ENCODE results near the gene ADAM12.

Gene ADAM12

GRCh38 chr10:126085806-126086205 is 302.5 kb downstream of the ADAM12 start:
- Histone ChIP-seq H3K9ac (ENCODE audit: insufficient read length, low read depth) (no peak overlapping the region), H3K4me1 (ENCODE audit: insufficient read depth, insufficient read length) (no peaks in the 10 kb centered on the region), H3K36me3 (ENCODE audit: insufficient read depth, insufficient read length, low read length) (no peaks in the 10 kb centered on the region), H3K27me3 (ENCODE audit: insufficient read depth, insufficient read length) (no peaks in the 10 kb centered on the region), H3K4me3 (ENCODE audit: insufficient read length, low read depth) (no peak overlapping the region), H3K9me3 (ENCODE audit: insufficient read depth, low read length) (no peaks in the 10 kb centered on the region; the same call in 1 of the 2 replicates)
- TF ChIP-seq SUZ12 (IDR thresholded peaks at IDR 0.05; ENCODE audit: extremely low read depth, insufficient read depth, insufficient read length) (no peak), YY1 (IDR thresholded peaks at IDR 0.05; ENCODE audit: insufficient read depth, insufficient read length) (no peak), ZNF274 (IDR thresholded peaks at IDR 0.05; ENCODE audit: low read depth, low read length) (no peak)
- DNase-seq (ENCODE audit: low read depth, low spot score): no peak

- no peak for TF ChIP-seq ZNF274 (IDR thresholded peaks at IDR 0.05; ENCODE audit: low read depth, low read length)
- TF ChIP-seq SUZ12 (IDR thresholded peaks at IDR 0.05; ENCODE audit: extremely low read depth, insufficient read depth, insufficient read length): no peak
- TF ChIP-seq YY1 (IDR thresholded peaks at IDR 0.05; ENCODE audit: insufficient read depth, insufficient read length): no peak
- no peak for DNase-seq (ENCODE audit: low read depth, low spot score)
- Histone ChIP-seq H3K9me3 (ENCODE audit: insufficient read depth, low read length) (no peaks in the 10 kb centered on the region; the same call in 1 of the 2 replicates), H3K4me3 (ENCODE audit: insufficient read length, low read depth) (no peak overlapping the region), H3K4me1 (ENCODE audit: insufficient read depth, insufficient read length) (no peaks in the 10 kb centered on the region), H3K27me3 (ENCODE audit: insufficient read depth, insufficient read length) (no peaks in the 10 kb centered on the region), H3K36me3 (ENCODE audit: insufficient read depth, insufficient read length, low read length) (no peaks in the 10 kb centered on the region), H3K9ac (ENCODE audit: insufficient read length, low read depth) (no peak overlapping the region)
Measured at GRCh38 chr10:126084369-126084768, 303.9 kb downstream of the ADAM12 start.

GRCh38 chr10:126083009-126083408 is 305.3 kb downstream of the ADAM12 start:
- TF ChIP-seq SUZ12 (IDR thresholded peaks at IDR 0.05; ENCODE audit: extremely low read depth, insufficient read depth, insufficient read length) (no peak), ZNF274 (IDR thresholded peaks at IDR 0.05; ENCODE audit: low read depth, low read length) (no peak), YY1 (IDR thresholded peaks at IDR 0.05; ENCODE audit: insufficient read depth, insufficient read length) (no peak)
- H3K27me3 ChIP-seq (ENCODE audit: insufficient read depth, insufficient read length): no peaks in the 10 kb centered on the region
- no peaks in the 10 kb centered on the region for H3K36me3 ChIP-seq (ENCODE audit: insufficient read depth, insufficient read length, low read length)
- no peak for DNase-seq (ENCODE audit: low read depth, low spot score)
- no peak overlapping the region for H3K4me3 ChIP-seq (ENCODE audit: insufficient read length, low read depth)
- no peaks in the 10 kb centered on the region for H3K4me1 ChIP-seq (ENCODE audit: insufficient read depth, insufficient read length)
- no peaks in the 10 kb centered on the region; the same call in 1 of the 2 replicates for H3K9me3 ChIP-seq (ENCODE audit: insufficient read depth, low read length)
- H3K9ac ChIP-seq (ENCODE audit: insufficient read length, low read depth): no peak overlapping the region

- H3K4me1 ChIP-seq (ENCODE audit: insufficient read depth, insufficient read length): no peaks in the 10 kb centered on the region
- no peak overlapping the region for H3K4me3 ChIP-seq (ENCODE audit: insufficient read length, low read depth)
- TF ChIP-seq YY1 (IDR thresholded peaks at IDR 0.05; ENCODE audit: insufficient read depth, insufficient read length) (no peak), SUZ12 (IDR thresholded peaks at IDR 0.05; ENCODE audit: extremely low read depth, insufficient read depth, insufficient read length) (no peak), ZNF274 (IDR thresholded peaks at IDR 0.05; ENCODE audit: low read depth, low read length) (no peak)
Measured at GRCh38 chr10:126081841-126082466, 306.3 kb downstream of the ADAM12 start.

GRCh38 chr10:126080879-126081411 is 307.3 kb downstream of the ADAM12 start:
- TF ChIP-seq ZNF274 (IDR thresholded peaks at IDR 0.05; ENCODE audit: low read depth, low read length) (no peak), YY1 (IDR thresholded peaks at IDR 0.05; ENCODE audit: insufficient read depth, insufficient read length) (no peak), SUZ12 (IDR thresholded peaks at IDR 0.05; ENCODE audit: extremely low read depth, insufficient read depth, insufficient read length) (no peak)
- Histone ChIP-seq H3K4me1 (ENCODE audit: insufficient read depth, insufficient read length) (no peaks in the 10 kb centered on the region), H3K9ac (ENCODE audit: insufficient read length, low read depth) (no peak overlapping the region), H3K36me3 (ENCODE audit: insufficient read depth, insufficient read length, low read length) (no peaks in the 10 kb centered on the region), H3K27me3 (ENCODE audit: insufficient read depth, insufficient read length) (no peaks in the 10 kb centered on the region), H3K4me3 (ENCODE audit: insufficient read length, low read depth) (no peak overlapping the region), H3K9me3 (ENCODE audit: insufficient read depth, low read length) (no peaks in the 10 kb centered on the region; the same call in 1 of the 2 replicates)
- no peak for DNase-seq (ENCODE audit: low read depth, low spot score)

More at GRCh38 chr10:126081841-126082466, 306.3 kb downstream of the ADAM12 start:
- no peak for DNase-seq (ENCODE audit: low read depth, low spot score)
- Histone ChIP-seq H3K9ac (ENCODE audit: insufficient read length, low read depth) (no peak overlapping the region), H3K36me3 (ENCODE audit: insufficient read depth, insufficient read length, low read length) (no peaks in the 10 kb centered on the region), H3K9me3 (ENCODE audit: insufficient read depth, low read length) (no peaks in the 10 kb centered on the region; the same call in 1 of the 2 replicates), H3K27me3 (ENCODE audit: insufficient read depth, insufficient read length) (no peaks in the 10 kb centered on the region)

- no peak overlapping the region for H3K9ac ChIP-seq (ENCODE audit: insufficient read length, low read depth)
- no peaks in the 10 kb centered on the region for H3K4me1 ChIP-seq (ENCODE audit: insufficient read depth, insufficient read length)
- no peak overlapping the region for H3K4me3 ChIP-seq (ENCODE audit: insufficient read length, low read depth)
- no peaks in the 10 kb centered on the region; the same call in 1 of the 2 replicates for H3K9me3 ChIP-seq (ENCODE audit: insufficient read depth, low read length)
- TF ChIP-seq YY1 (IDR thresholded peaks at IDR 0.05; ENCODE audit: insufficient read depth, insufficient read length) (no peak), ZNF274 (IDR thresholded peaks at IDR 0.05; ENCODE audit: low read depth, low read length) (no peak), SUZ12 (IDR thresholded peaks at IDR 0.05; ENCODE audit: extremely low read depth, insufficient read depth, insufficient read length) (no peak)
- no peak for DNase-seq (ENCODE audit: low read depth, low spot score)
- no peaks in the 10 kb centered on the region for H3K27me3 ChIP-seq (ENCODE audit: insufficient read depth, insufficient read length)
- no peaks in the 10 kb centered on the region for H3K36me3 ChIP-seq (ENCODE audit: insufficient read depth, insufficient read length, low read length)
Measured at GRCh38 chr10:126080291-126080825, 307.9 kb downstream of the ADAM12 start.

GRCh38 chr10:126075009-126075408 is 313.3 kb downstream of the ADAM12 start:
- TF ChIP-seq SUZ12 (IDR thresholded peaks at IDR 0.05; ENCODE audit: extremely low read depth, insufficient read depth, insufficient read length) (no peak), YY1 (IDR thresholded peaks at IDR 0.05; ENCODE audit: insufficient read depth, insufficient read length) (no peak), ZNF274 (IDR thresholded peaks at IDR 0.05; ENCODE audit: low read depth, low read length) (no peak)
- DNase-seq (ENCODE audit: low read depth, low spot score): no peak
- Histone ChIP-seq H3K36me3 (ENCODE audit: insufficient read depth, insufficient read length, low read length) (no peaks in the 10 kb centered on the region), H3K27me3 (ENCODE audit: insufficient read depth, insufficient read length) (no peaks in the 10 kb centered on the region), H3K4me1 (ENCODE audit: insufficient read depth, insufficient read length) (no peaks in the 10 kb centered on the region), H3K9me3 (ENCODE audit: insufficient read depth, low read length) (no peaks in the 10 kb centered on the region), H3K9ac (ENCODE audit: insufficient read length, low read depth) (no peak overlapping the region), H3K4me3 (ENCODE audit: insufficient read length, low read depth) (no peak overlapping the region)

Data from NT2/D1 (cell line).